DND-41 (cell line): ENCODE results near the gene MAPRE2.

ENCODE experiments used
- ATAC-seq: fragments of 200-7000 bp; cut with Tn5 transposase; 3 replicates; pipeline ENCODE4 v1.9.1; 2021; ENCODE audit warnings: low read depth; ENCODE audit not compliant: insufficient read depth
- DNase-seq: peaks from one replicate; pipeline ENCODE4 v3.0.0-alpha.2; 2020
- H2AFZ ChIP-seq: 2 replicates; pipeline ENCODE4 v1.6.0; 2012; ENCODE audit warnings: low read depth, low read length
- H3K27ac ChIP-seq: 2 replicates; pipeline ENCODE4 v1.5.1; 2012; ENCODE audit warnings: low read length, inconsistent platforms
- H3K27me3 ChIP-seq: fragments of 200-600 bp; sonication (generic); 2 replicates; pipeline ENCODE4 v1.6.0; 2012; ENCODE audit warnings: low read length, mild to moderate bottlenecking, inconsistent platforms; ENCODE audit not compliant: insufficient read depth, poor library complexity
- H3K36me3 ChIP-seq: 2 replicates; pipeline ENCODE4 v1.5.1; 2012; ENCODE audit warnings: low read length, inconsistent platforms; ENCODE audit not compliant: insufficient read depth
- H3K4me1 ChIP-seq: 2 replicates; pipeline ENCODE4 v1.5.1; 2012; ENCODE audit warnings: mild to moderate bottlenecking, low read length; ENCODE audit not compliant: insufficient read depth
- H3K4me2 ChIP-seq: 2 replicates; pipeline ENCODE4 v1.6.0; 2012; ENCODE audit warnings: mild to moderate bottlenecking, moderate library complexity, low read length, inconsistent platforms; ENCODE audit not compliant: insufficient read depth
- H3K4me3 ChIP-seq, 2 experiments: fragments of 200-600 bp in 1 of 2; shearing (Covaris generic) in 1 of 2; 2 replicates each; pipeline ENCODE4 v1.5.1; 2012 to 2016; ENCODE audit warnings: inconsistent platforms in 2 of 2, low read length in 2 of 2, mild to moderate bottlenecking in 2 of 2, low read depth in 1 of 2, moderate library complexity in 1 of 2
- H3K79me2 ChIP-seq: 2 replicates; pipeline ENCODE4 v1.6.0; 2012; ENCODE audit warnings: low read length, inconsistent platforms; ENCODE audit not compliant: insufficient read depth
- H3K9ac ChIP-seq: 2 replicates; pipeline ENCODE4 v1.6.0; 2012; ENCODE audit warnings: low read depth, mild to moderate bottlenecking, inconsistent platforms, low read length, moderate library complexity
- H3K9me3 ChIP-seq: 2 replicates; pipeline ENCODE4 v1.5.1; 2012; ENCODE audit warnings: low read length, moderate library complexity, mild to moderate bottlenecking, inconsistent platforms; ENCODE audit not compliant: insufficient read depth, severe bottlenecking
- H4K20me1 ChIP-seq: 2 replicates; pipeline ENCODE4 v1.6.0; 2012; ENCODE audit warnings: low read length; ENCODE audit not compliant: insufficient read depth
- EZH2 ChIP-seq: IDR thresholded peaks from 3 replicates; pipeline ENCODE4 v1.6.1; 2012; ENCODE audit warnings: borderline replicate concordance, low read depth, mild to moderate bottlenecking, moderate library complexity, low read length, inconsistent platforms; ENCODE audit not compliant: severe bottlenecking
- TF ChIP-seq, protein P1 (sequence below): IDR thresholded peaks from 2 replicates; pipeline ENCODE4 v1.5.1; 2012; ENCODE audit warnings: borderline replicate concordance, low read length, moderate library complexity, mild to moderate bottlenecking; ENCODE audit not compliant: poor library complexity, severe bottlenecking; ENCODE audit errors: extremely low read depth

The MAPRE2 gene

DNA sequence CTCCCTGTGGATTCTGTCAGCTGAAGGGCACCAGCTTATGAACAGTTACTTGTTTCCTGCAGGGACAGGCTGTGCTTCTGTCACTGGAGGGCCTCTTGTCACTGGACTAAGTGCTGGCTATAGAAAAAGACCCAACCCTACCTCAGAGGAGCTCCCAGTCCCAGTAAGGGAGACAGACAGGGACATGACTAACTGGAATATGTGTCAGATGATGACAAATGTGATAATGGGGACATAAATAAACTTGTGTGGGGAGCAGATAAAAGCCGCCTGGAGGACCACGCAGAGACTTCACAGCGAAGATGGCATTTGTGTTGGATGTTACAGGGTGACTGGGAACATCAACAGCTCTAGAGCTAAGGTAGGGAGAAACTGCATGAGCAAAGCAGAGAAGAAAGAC, 95.0 kb downstream of the MAPRE2 start:
- Histone ChIP-seq H3K9ac (no peak overlapping the region), H3K9me3 (no peaks in the 10 kb centered on the region), H4K20me1 (peaks cover 4% of the 10 kb centered on the region), H3K27me3 (no peaks in the 10 kb centered on the region), H3K4me2 (no peak overlapping the region), H3K4me3 (no peak overlapping the region), H2AFZ (no peak overlapping the region), H3K36me3 (peaks cover 89% of the 10 kb centered on the region), H3K27ac (no peak overlapping the region), H3K79me2 (no peaks in the 10 kb centered on the region), H3K4me1 (no peaks in the 10 kb centered on the region)
- ATAC-seq (no peak), DNase-seq (no peak)
- TF ChIP-seq, protein P1, sequence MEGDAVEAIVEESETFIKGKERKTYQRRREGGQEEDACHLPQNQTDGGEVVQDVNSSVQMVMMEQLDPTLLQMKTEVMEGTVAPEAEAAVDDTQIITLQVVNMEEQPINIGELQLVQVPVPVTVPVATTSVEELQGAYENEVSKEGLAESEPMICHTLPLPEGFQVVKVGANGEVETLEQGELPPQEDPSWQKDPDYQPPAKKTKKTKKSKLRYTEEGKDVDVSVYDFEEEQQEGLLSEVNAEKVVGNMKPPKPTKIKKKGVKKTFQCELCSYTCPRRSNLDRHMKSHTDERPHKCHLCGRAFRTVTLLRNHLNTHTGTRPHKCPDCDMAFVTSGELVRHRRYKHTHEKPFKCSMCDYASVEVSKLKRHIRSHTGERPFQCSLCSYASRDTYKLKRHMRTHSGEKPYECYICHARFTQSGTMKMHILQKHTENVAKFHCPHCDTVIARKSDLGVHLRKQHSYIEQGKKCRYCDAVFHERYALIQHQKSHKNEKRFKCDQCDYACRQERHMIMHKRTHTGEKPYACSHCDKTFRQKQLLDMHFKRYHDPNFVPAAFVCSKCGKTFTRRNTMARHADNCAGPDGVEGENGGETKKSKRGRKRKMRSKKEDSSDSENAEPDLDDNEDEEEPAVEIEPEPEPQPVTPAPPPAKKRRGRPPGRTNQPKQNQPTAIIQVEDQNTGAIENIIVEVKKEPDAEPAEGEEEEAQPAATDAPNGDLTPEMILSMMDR: no peak
- no peak for TF ChIP-seq EZH2

DNA sequence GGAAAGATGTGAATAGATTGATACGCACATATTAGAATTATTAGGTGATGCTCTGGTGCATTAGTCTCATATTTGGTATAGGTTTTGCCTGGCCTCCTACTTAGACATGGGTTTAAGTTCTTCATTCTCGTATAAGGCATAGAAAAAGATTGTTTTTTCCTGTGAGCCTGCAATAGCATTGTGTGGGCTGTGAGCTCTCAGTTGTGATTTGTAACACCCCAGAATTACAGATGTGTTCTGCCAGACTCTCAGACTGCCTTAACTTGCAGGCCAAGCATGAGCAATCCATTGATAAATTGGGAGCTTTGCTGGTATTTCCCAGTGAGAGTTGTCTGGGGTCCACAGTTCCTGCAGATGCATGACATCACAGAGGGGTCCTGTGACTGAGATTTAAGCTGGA, 95.7 kb downstream of the MAPRE2 start:
- no peak overlapping the region for H3K4me3 ChIP-seq
- no peak overlapping the region for H3K4me2 ChIP-seq
- H3K9ac ChIP-seq: no peak overlapping the region
- ATAC-seq: no peak
- peaks cover 4% of the 10 kb centered on the region; the same call in 1 of the 2 replicates for H4K20me1 ChIP-seq
- no peaks in the 10 kb centered on the region for H3K27me3 ChIP-seq
- H3K36me3 ChIP-seq: peaks cover 84% of the 10 kb centered on the region
- no peak overlapping the region for H2AFZ ChIP-seq
- no peaks in the 10 kb centered on the region for H3K79me2 ChIP-seq
- no peak for DNase-seq
- no peaks in the 10 kb centered on the region for H3K9me3 ChIP-seq
- no peak overlapping the region for H3K27ac ChIP-seq
- H3K4me1 ChIP-seq: no peaks in the 10 kb centered on the region
- TF ChIP-seq, protein P1: no peak
- TF ChIP-seq EZH2: no peak

DNA sequence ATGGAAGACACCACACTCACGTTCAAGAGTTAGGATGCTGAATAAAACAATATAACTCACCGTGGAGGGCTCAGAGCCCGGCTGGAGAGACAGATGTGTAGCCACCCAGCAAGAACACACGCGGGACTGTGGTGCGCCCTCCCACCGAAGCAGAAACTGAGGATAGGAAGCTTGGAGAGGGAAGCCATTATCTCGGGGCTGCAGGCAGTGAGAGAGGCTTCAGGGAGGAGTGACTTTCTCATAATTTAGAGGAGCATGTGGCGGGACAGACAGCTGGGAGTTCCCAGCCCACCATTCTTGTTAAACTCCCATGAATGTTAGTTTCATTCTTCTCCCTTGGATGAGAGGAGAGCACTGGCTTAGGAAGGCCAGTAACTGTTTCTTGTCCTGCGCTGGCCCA, 96.4 kb downstream of the MAPRE2 start:
- Histone ChIP-seq H3K27me3 (no peaks in the 10 kb centered on the region), H3K9me3 (no peaks in the 10 kb centered on the region), H3K4me1 (no peaks in the 10 kb centered on the region), H3K36me3 (peaks cover 83% of the 10 kb centered on the region), H4K20me1 (peaks cover 4% of the 10 kb centered on the region; the same call in 1 of the 2 replicates), H2AFZ (no peak overlapping the region), H3K4me2 (no peak overlapping the region), H3K4me3 (no peak overlapping the region), H3K27ac (no peak overlapping the region), H3K9ac (no peak overlapping the region), H3K79me2 (no peaks in the 10 kb centered on the region)
- TF ChIP-seq EZH2: no peak
- TF ChIP-seq, protein P1: no peak
- DNase-seq (no peak), ATAC-seq (no peak)

DNA sequence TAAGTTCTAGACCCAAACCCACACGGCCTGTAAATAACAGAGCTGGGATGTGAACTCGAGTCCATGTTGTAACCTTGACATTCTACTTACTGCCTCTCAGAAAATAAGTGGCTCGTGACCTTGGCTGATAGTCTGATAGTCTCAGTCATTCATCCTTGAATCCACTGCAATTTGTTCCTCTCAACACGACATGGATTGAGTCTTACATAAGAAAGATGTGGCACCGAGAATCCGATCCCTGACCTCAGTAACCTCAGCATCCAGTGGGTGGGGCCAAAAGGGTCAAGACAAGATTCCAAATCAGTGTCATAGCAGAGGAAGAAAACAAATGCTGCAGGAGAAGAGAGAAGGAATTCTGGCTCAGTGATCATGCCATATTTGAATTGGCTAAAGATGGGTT, 97.6 kb downstream of the MAPRE2 start:
- H3K9ac ChIP-seq: no peak overlapping the region
- no peaks in the 10 kb centered on the region for H3K4me1 ChIP-seq
- no peaks in the 10 kb centered on the region for H3K27me3 ChIP-seq
- no peak overlapping the region for H3K4me2 ChIP-seq
- no peak overlapping the region for H3K27ac ChIP-seq
- ATAC-seq (no peak), DNase-seq (no peak)
- no peaks in the 10 kb centered on the region for H3K79me2 ChIP-seq
- H4K20me1 ChIP-seq: peaks cover 4% of the 10 kb centered on the region; the same call in 1 of the 2 replicates
- no peak overlapping the region for H3K4me3 ChIP-seq
- H2AFZ ChIP-seq: no peak overlapping the region
- TF ChIP-seq, protein P1: no peak
- no peaks in the 10 kb centered on the region for H3K9me3 ChIP-seq
- peaks cover 73% of the 10 kb centered on the region for H3K36me3 ChIP-seq
